KMS-11 (cell line): Measurements from ENCODE around the gene LSMEM2.

Experiments used
- H2AFZ ChIP-seq: fragments of 200-600 bp; sonication (generic); 2 replicates; pipeline ENCODE4 v1.6.1; 2016; ENCODE audit warnings: antibody characterized with exemption, mixed run types, low read depth
- H3K27ac ChIP-seq: fragments of 200-600 bp; sonication (generic); 2 replicates; pipeline ENCODE4 v1.6.1; 2016; ENCODE audit warnings: mild to moderate bottlenecking, mixed run types
- H3K27me3 ChIP-seq: fragments of 200-600 bp; sonication (generic); 2 replicates; pipeline ENCODE4 v1.6.1; 2017; ENCODE audit warnings: mild to moderate bottlenecking, low read depth, mixed run types, moderate library complexity; ENCODE audit not compliant: insufficient read depth
- H3K36me3 ChIP-seq: fragments of 200-600 bp; sonication (generic); 2 replicates; pipeline ENCODE4 v1.6.1; 2017; ENCODE audit warnings: mild to moderate bottlenecking, mixed run types; ENCODE audit not compliant: insufficient read depth
- H3K4me1 ChIP-seq: fragments of 200-600 bp; sonication (generic); 2 replicates; pipeline ENCODE4 v1.6.1; 2016; ENCODE audit warnings: mild to moderate bottlenecking, low read depth, mixed run types; ENCODE audit not compliant: poor library complexity, severe bottlenecking
- H3K4me2 ChIP-seq: fragments of 200-600 bp; sonication (generic); 2 replicates; pipeline ENCODE4 v1.7.0; 2016; ENCODE audit warnings: mild to moderate bottlenecking, mixed run types
- H3K4me3 ChIP-seq: fragments of 200-600 bp; sonication (generic); IDR thresholded peaks from 2 replicates; pipeline ENCODE4 v1.6.1; 2017; ENCODE audit warnings: low read depth, low read length, mixed read lengths; ENCODE audit not compliant: insufficient read depth
- H3K79me2 ChIP-seq: fragments of 200-600 bp; sonication (generic); 2 replicates; pipeline ENCODE4 v1.6.1; 2016; ENCODE audit warnings: low read depth, mixed run types; ENCODE audit not compliant: insufficient read depth
- H3K9ac ChIP-seq: fragments of 200-600 bp; sonication (generic); 2 replicates; pipeline ENCODE4 v1.6.1; 2016; ENCODE audit warnings: mild to moderate bottlenecking, mixed run types
- H4K20me1 ChIP-seq: fragments of 200-600 bp; sonication (generic); 2 replicates; pipeline ENCODE4 v1.6.1; 2016; ENCODE audit warnings: mild to moderate bottlenecking, mixed run types; ENCODE audit not compliant: insufficient read depth
- CTCF ChIP-seq: fragments of 200-600 bp; sonication (generic); conservative IDR thresholded peaks from 2 replicates; pipeline ENCODE4 v1.6.1; 2017; ENCODE audit warnings: low read depth, mild to moderate bottlenecking, antibody characterized with exemption, low read length, moderate library complexity, mixed read lengths

The LSMEM2 gene

DNA sequence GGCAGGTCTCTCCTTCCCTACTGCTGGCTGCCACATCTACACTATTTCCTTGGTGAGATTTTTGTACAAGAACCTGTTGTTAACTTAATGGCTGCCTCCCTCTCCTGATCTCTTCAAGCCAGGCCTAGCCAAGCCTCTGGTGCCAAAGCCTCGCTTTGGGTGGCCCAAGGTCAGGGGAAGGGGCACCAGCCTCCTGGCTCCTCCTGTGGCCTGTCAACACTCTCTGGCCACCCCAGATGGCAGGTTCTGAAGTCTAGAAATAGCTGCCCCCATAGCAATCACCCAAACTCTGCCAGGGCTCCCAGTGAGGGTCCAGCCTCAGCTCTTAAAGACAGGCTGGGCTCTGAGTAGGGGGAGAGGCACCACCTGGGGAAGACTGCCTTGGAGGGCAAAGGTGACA, 8.4 kb downstream of the LSMEM2 start:
- Histone ChIP-seq H3K27me3 (no peaks in the 10 kb centered on the region), H3K4me2 (no peak overlapping the region), H3K27ac (no peak overlapping the region), H3K36me3 (no peaks in the 10 kb centered on the region), H3K4me3 (no peak overlapping the region), H3K79me2 (peaks cover 17% of the 10 kb centered on the region), H2AFZ (no peak overlapping the region), H3K9ac (no peak overlapping the region), H4K20me1 (no peaks in the 10 kb centered on the region), H3K4me1 (no peaks in the 10 kb centered on the region)
- TF ChIP-seq CTCF: no peak

GRCh38 chr3:50288387-50289007, 9.6 kb downstream of the LSMEM2 start:
- Histone ChIP-seq H3K27ac (no peak overlapping the region), H3K79me2 (peaks cover 17% of the 10 kb centered on the region), H4K20me1 (no peaks in the 10 kb centered on the region), H3K36me3 (no peaks in the 10 kb centered on the region), H3K4me2 (no peak overlapping the region), H2AFZ (no peak overlapping the region), H3K4me3 (no peak overlapping the region), H3K27me3 (no peaks in the 10 kb centered on the region), H3K9ac (no peak overlapping the region), H3K4me1 (peaks cover 7% of the 10 kb centered on the region)
- TF ChIP-seq CTCF: no peak

DNA sequence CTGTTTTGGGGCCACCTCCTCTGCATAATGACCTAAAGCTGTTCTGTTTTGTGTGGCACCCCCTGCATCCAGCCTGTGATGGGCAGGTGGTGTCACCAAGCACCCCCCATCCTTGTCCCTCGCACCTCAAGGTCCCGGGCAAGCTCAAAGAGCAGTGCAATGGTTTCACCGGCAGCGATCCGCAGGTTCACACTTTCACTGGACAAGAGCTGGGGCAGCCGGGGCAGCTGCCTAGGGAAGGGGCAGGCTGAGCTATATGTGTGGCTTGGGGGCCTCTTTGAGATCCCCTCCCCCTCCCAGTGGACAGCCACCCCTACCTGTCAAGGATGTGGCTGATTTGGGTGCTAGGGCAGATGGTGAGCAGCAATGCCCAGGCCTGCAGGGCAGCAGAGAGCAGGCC, 10.2 kb downstream of the LSMEM2 start:
- no peak overlapping the region for H3K4me2 ChIP-seq
- H3K27ac ChIP-seq: no peak overlapping the region
- no peaks in the 10 kb centered on the region for H4K20me1 ChIP-seq

GRCh38 chr3:50290161-50290641, 11.3 kb downstream of the LSMEM2 start:
- no peaks in the 10 kb centered on the region for H3K27me3 ChIP-seq
- H3K4me1 ChIP-seq: peaks cover 7% of the 10 kb centered on the region
- no peak overlapping the region for H3K27ac ChIP-seq
- no peaks in the 10 kb centered on the region for H3K36me3 ChIP-seq
- no peak overlapping the region for H3K9ac ChIP-seq
- no peaks in the 10 kb centered on the region for H4K20me1 ChIP-seq
- no peak for TF ChIP-seq CTCF
- no peak overlapping the region for H3K4me2 ChIP-seq
- peaks cover 17% of the 10 kb centered on the region for H3K79me2 ChIP-seq
- no peak overlapping the region for H3K4me3 ChIP-seq
- H2AFZ ChIP-seq: no peak overlapping the region

More for the DNA sequence above, 10.2 kb downstream of the LSMEM2 start:
- TF ChIP-seq CTCF: no peak
- H3K79me2 ChIP-seq: peaks cover 17% of the 10 kb centered on the region
- H3K27me3 ChIP-seq: no peaks in the 10 kb centered on the region
- no peak overlapping the region for H3K9ac ChIP-seq
- no peak overlapping the region for H2AFZ ChIP-seq
- H3K4me3 ChIP-seq: no peak overlapping the region
- H3K36me3 ChIP-seq: no peaks in the 10 kb centered on the region
- peaks cover 7% of the 10 kb centered on the region for H3K4me1 ChIP-seq
